Liver (tissue), 9 donors: ENCODE measurements around the gene GLRB. TPM values are rescaled to one million over a fixed set of nuclear protein-coding genes. Genes with fewer than 3 reads are reported as not detected.

Source experiments
- DNase-seq: peaks from one replicate; pipeline ENCODE4 v3.0.0-alpha.2; 2017; ENCODE audit warnings: low spot score
- H3K27ac ChIP-seq, 2 donors: one replicate each; pipeline ENCODE4 v1.7.0; 2013; ENCODE audit warnings: inconsistent platforms in 2 of 2, low read length in 2 of 2, control low read depth in 1 of 2, low read depth in 1 of 2, mild to moderate bottlenecking in 1 of 2
- H3K27me3 ChIP-seq, 4 donors: one replicate each; pipeline versions ENCODE4 v1.6.1 to v1.7.0; 2013; ENCODE audit warnings: low read length in 3 of 4, inconsistent platforms in 1 of 4, mild to moderate bottlenecking in 1 of 4, moderate library complexity in 1 of 4; ENCODE audit not compliant: control insufficient read depth in 4 of 4, insufficient read depth in 4 of 4
- H3K36me3 ChIP-seq, 4 donors: one replicate each; pipeline versions ENCODE4 v1.6.1 to v1.7.0; 2013; ENCODE audit warnings: low read length in 3 of 4, mild to moderate bottlenecking in 3 of 4, low read depth in 1 of 4, moderate library complexity in 1 of 4; ENCODE audit not compliant: control insufficient read depth in 4 of 4, insufficient read depth in 3 of 4
- H3K4me1 ChIP-seq, 4 donors: one replicate each; pipeline versions ENCODE4 v1.6.1 to v1.7.0; 2013; ENCODE audit warnings: low read length in 3 of 4, mild to moderate bottlenecking in 3 of 4, moderate library complexity in 1 of 4; ENCODE audit not compliant: control insufficient read depth in 4 of 4, insufficient read depth in 4 of 4
- H3K4me3 ChIP-seq, 3 donors: one replicate each; pipeline versions ENCODE4 v1.6.1 to v1.7.0; 2013; ENCODE audit warnings: low read length in 3 of 3, control low read depth in 1 of 3, low read depth in 1 of 3, mild to moderate bottlenecking in 1 of 3
- H3K9ac ChIP-seq, 2 donors: one replicate each; pipeline ENCODE4 v1.7.0; 2013; ENCODE audit warnings: low read length in 2 of 2, mild to moderate bottlenecking in 2 of 2, moderate library complexity in 2 of 2, control low read depth in 1 of 2, low read depth in 1 of 2
- H3K9me3 ChIP-seq, 4 donors: one replicate each; pipeline versions ENCODE4 v1.6.1 to v1.7.0; 2013; ENCODE audit warnings: low read length in 3 of 4; ENCODE audit not compliant: control insufficient read depth in 4 of 4
- ATF3 ChIP-seq: IDR thresholded peaks from 2 replicates; pipeline ENCODE4 v1.6.1; 2016; ENCODE audit warnings: antibody characterized with exemption
- EGR1 ChIP-seq, 2 donors: IDR thresholded peaks; 2 replicates each; pipeline ENCODE4 v1.6.1; 2016 to 2018; ENCODE audit warnings: antibody characterized with exemption in 2 of 2, low read depth in 2 of 2
- FOXA2 ChIP-seq: IDR thresholded peaks from 2 replicates; pipeline ENCODE4 v1.6.1; 2016; ENCODE audit warnings: antibody characterized with exemption
- JUND ChIP-seq, 2 donors: IDR thresholded peaks; 2 replicates each; pipeline ENCODE4 v1.6.1; 2016; ENCODE audit warnings: antibody characterized with exemption in 2 of 2
- MAX ChIP-seq: IDR thresholded peaks from 2 replicates; pipeline ENCODE4 v1.6.1; 2016; ENCODE audit warnings: antibody characterized with exemption
- NR2F2 ChIP-seq: IDR thresholded peaks from 2 replicates; pipeline ENCODE4 v1.6.1; 2016; ENCODE audit warnings: antibody characterized with exemption
- RAD21 ChIP-seq, 2 donors: IDR thresholded peaks; 2 replicates each; pipeline ENCODE4 v1.6.1; 2016; ENCODE audit warnings: antibody characterized with exemption in 2 of 2, mild to moderate bottlenecking in 2 of 2
- RXRA ChIP-seq, 2 donors: IDR thresholded peaks; 2 replicates each; pipeline ENCODE4 v1.6.1; 2017 to 2018; ENCODE audit warnings: antibody characterized with exemption in 2 of 2, mild to moderate bottlenecking in 1 of 2
- SP1 ChIP-seq: IDR thresholded peaks from 2 replicates; pipeline ENCODE4 v1.6.1; 2018; ENCODE audit warnings: antibody characterized with exemption, mild to moderate bottlenecking
- TAF1 ChIP-seq: conservative IDR thresholded peaks from 2 replicates; pipeline ENCODE4 v1.6.1; 2016; ENCODE audit warnings: antibody characterized with exemption, mild to moderate bottlenecking
- YY1 ChIP-seq: IDR thresholded peaks from 2 replicates; pipeline ENCODE4 v1.6.1; 2016; ENCODE audit warnings: antibody characterized with exemption, mild to moderate bottlenecking
- ZBTB33 ChIP-seq: IDR thresholded peaks from 2 replicates; pipeline ENCODE4 v1.6.1; 2016; ENCODE audit warnings: antibody characterized with exemption
- WGBS: extraction: QIAGEN DNeasy Blood & Tissue Kit; methylation state at CpG from one replicate; pipeline ENCODE4 v1.1.7; 2013; 5-methylcytosine and 5-hydroxymethylcytosine counted together
- polyA plus RNA-seq, 2 donors: library from polyadenylated mRNA; stranded (reverse) in 1 of 2; unstranded in 1 of 2; fragments of 200-250 nt in 1 of 2; fragments of >200 nt in 1 of 2; fragmentation: Nextera tagmentation in 1 of 2; extraction: Ambion mirVana in 1 of 2; gene quantifications; one replicate each; pipeline versions ENCODE4 v1.2.1 to v1.2.3, GENCODE V29; 2013 to 2015
- total RNA-seq, 2 donors: library from RNA; depleted of rRNA; stranded (reverse); fragments of >200 nt; gene quantifications; one replicate each; pipeline ENCODE4 v1.2.3, GENCODE V29; 2014
- donor health status: healthy.
- donor health status: healthy.
- donor health status: healthy.
- donor health status: healthy.
- donor health status: healthy.

Gene GLRB
- 1 to 10 TPM in 1 of 2 donors, under 1 TPM in 1; 0.92 to 2.9 TPM for total RNA-seq
- polyA plus RNA-seq = under 1 TPM; 0.24 to 0.53 TPM

GRCh38 chr4:157075811-157076577, at the start of gene GLRB:
TSS of gene GLRB (plus strand) at chr4:157076150. CDS start at chr4:157078025, 1,875 bp downstream.
- TF ChIP-seq TAF1 = no peak
- TF ChIP-seq JUND (IDR thresholded peaks at IDR 0.05) = no peak
- no peak for TF ChIP-seq YY1
- Histone ChIP-seq H3K36me3 (no peaks in the 10 kb centered on the region), H3K4me1 (peaks cover 1 to 13% (median 7%) of the 10 kb centered on the region in 4 donors), H3K9me3 (no peaks in the 10 kb centered on the region), H3K27me3 (no peaks in the 10 kb centered on the region), H3K9ac (peak within 1 kb of the TSS; percentile 22 to 62), H3K27ac (no peak within 1 kb of the TSS), H3K4me3 (peak within 1 kb of the TSS; percentile 50 to 81 (median 64))
- peak; percentile 37 for DNase-seq
- 1% methylated on average over 84 of the region's 84 CpGs for WGBS

GRCh38 chr4:157035471-157035870, 40.5 kb upstream of the GLRB start:
- no peak for DNase-seq
- no peak overlapping the region for H3K9ac ChIP-seq
- no peaks in the 10 kb centered on the region for H3K9me3 ChIP-seq
- no peak overlapping the region for H3K27ac ChIP-seq
- no peaks in the 10 kb centered on the region for H3K36me3 ChIP-seq
- TF ChIP-seq RXRA (IDR thresholded peaks at IDR 0.05) (no peak), NR2F2 (no peak), MAX (no peak), JUND (IDR thresholded peaks at IDR 0.05) (no peak), ATF3 (no peak), FOXA2 (no peak), TAF1 (no peak), RAD21 (IDR thresholded peaks at IDR 0.05) (no peak), EGR1 (IDR thresholded peaks at IDR 0.05; ENCODE audit: low read depth in 2 of 2) (no peak), SP1 (no peak), YY1 (no peak), ZBTB33 (no peak)
- H3K4me1 ChIP-seq = no peaks in the 10 kb centered on the region
- H3K27me3 ChIP-seq = no peaks in the 10 kb centered on the region
- no peak overlapping the region for H3K4me3 ChIP-seq

GRCh38 chr4:157040405-157040804, 35.5 kb upstream of the GLRB start:
- DNase-seq = no peak

More at GRCh38 chr4:157040405-157040804, 35.5 kb upstream of the GLRB start:
- Histone ChIP-seq H3K4me3 (no peak overlapping the region), H3K4me1 (no peaks in the 10 kb centered on the region), H3K36me3 (no peaks in the 10 kb centered on the region), H3K9ac (no peak overlapping the region), H3K27ac (no peak overlapping the region), H3K9me3 (no peaks in the 10 kb centered on the region), H3K27me3 (no peaks in the 10 kb centered on the region)
- TF ChIP-seq ATF3 = no peak
